ENCODE measurements around the gene OSR1. TPM values are rescaled to one million over a fixed set of nuclear protein-coding genes. Genes with fewer than 3 reads are reported as not detected.

Gene OSR1
- total and polyA plus RNA-seq, 9 of the 15 experiments (the other 6 are each of a cell fraction or from before 2014, with no cell fraction given) = not detected

GRCh38 chr2:19362094-19362754 is 3.8 kb upstream of the OSR1 start (continued):
- TF ChIP-seq ZSCAN29 (IDR thresholded peaks at IDR 0.05) (no peak), MTF1 (CRISPR knock-in tag; IDR thresholded peaks at IDR 0.05; ENCODE audit: borderline replicate concordance) (no peak)

DNA sequence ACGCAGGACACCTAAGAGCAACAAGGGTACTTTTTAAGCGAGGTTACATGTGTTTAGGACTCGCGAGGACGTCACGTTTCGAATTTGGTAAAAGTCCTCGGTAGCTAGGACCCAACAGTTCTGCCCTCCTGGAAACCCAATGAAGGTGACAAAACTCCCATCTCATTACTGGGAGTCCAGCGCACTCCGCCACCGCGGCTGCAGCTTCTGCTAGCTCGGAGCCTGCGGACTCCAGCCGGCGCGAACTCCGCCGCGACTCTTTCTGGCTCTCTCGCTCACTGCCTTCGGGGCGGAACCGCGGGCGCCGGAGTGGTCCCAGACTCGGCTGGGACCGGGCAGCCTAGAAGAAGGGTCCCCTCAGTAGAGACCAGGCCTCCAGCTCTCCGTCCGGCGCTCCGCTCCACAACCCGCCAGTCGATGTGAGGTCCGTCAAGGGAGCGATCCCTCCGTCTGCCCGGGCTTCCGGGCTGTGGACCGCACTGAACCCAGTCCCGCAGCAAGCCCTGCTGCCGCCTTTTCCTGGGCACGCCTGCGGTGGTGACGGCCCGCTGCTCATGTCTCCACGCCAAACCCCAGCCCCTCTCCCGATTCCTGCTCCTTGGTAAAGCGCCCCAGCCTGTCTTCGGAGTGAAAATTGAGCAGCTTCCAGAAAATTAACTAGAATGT is 3.0 kb upstream of the OSR1 start:
- Histone ChIP-seq H3K36me3 (ENCODE audit: control insufficient read depth, insufficient read depth, low read length) (no peaks in the 10 kb centered on the region), H3K4me2 (ENCODE audit: insufficient read depth, low read length) (no peak overlapping the region), H3K79me2 (ENCODE audit: control insufficient read depth, insufficient read depth, low read length) (no peaks in the 10 kb centered on the region), H3K4me3 (no peak overlapping the region), H3K27ac (ENCODE audit: extremely low read depth, low read depth, low read length) (no peak overlapping the region), H3K9ac (ENCODE audit: insufficient read depth in 1 of 2, low read depth in 2 of 2, low read length in 2 of 2) (no peak overlapping the region), H2AFZ (ENCODE audit: low read depth, low read length) (no peak overlapping the region), H3K9me1 (ENCODE audit: control insufficient read depth, insufficient read depth, low read length) (no peaks in the 10 kb centered on the region), H3K9me3 (replicated peaks; ENCODE audit: control insufficient read depth, insufficient read depth, low read depth, low read length) (no peaks in the 10 kb centered on the region), H4K20me1 (replicated peaks; ENCODE audit: control insufficient read depth, insufficient read depth, low read length) (no peaks in the 10 kb centered on the region), H3K27me3 (ENCODE audit: control insufficient read depth in 2 of 2, insufficient read depth in 2 of 2, low read length in 2 of 2) (peaks cover 37 to 57% of the 10 kb centered on the region in 2 experiments; a peak in 4 of 5 replicates), H3K4me1 (replicated peaks in 1 of 2; ENCODE audit: control insufficient read depth in 2 of 2, insufficient read depth in 2 of 2, low read length in 2 of 2) (peaks cover 0 to 12% of the 10 kb centered on the region in 2 experiments; a peak in 1 of 5 replicates)
- no peak for DNase-seq (ENCODE audit: extremely low read depth in 1 of 4, low spot score in 3 of 4)
- in situ Hi-C loops (cut with MboI) (loop anchor here (25.0 kb wide), 1 partner anchor 924 kb away; no protein-coding TSS in a partner anchor), intact Hi-C loops (cut with micrococcal nuclease) (loop anchor here (5.0 to 10.0 kb wide), 3 partner anchors 303 to 501 kb away; no protein-coding TSS in a partner anchor)
- CTCF ChIA-PET (ENCODE audit: low intra/inter-chr PET ratio) = interaction anchor here (2.4 kb wide), 1 partner anchor 841 kb away, joined by 18 read pairs; no protein-coding TSS in a partner anchor
- ATAC-seq = no peak
- POLR2A ChIA-PET = interaction anchor here (0.5 kb wide), 1 partner anchor 519 kb away, joined by 3 read pairs; no protein-coding TSS in a partner anchor
- WGBS (ENCODE audit: insufficient coverage, low coverage, missing lambda C conversion rate) = 31% methylated on average over 41 of the region's 51 CpGs
- no peak for FAIRE-seq
- BruUV-seq (replicated peaks) = no TSS peak
- no peak for TF ChIP-seq ZNF354B (CRISPR knock-in tag; IDR thresholded peaks at IDR 0.05)
- no peak for TF ChIP-seq ZFP30 (CRISPR knock-in tag; IDR thresholded peaks at IDR 0.05; ENCODE audit: borderline replicate concordance)
- TF ChIP-seq ZNF347 (CRISPR knock-in tag; IDR thresholded peaks at IDR 0.05; ENCODE audit: low read depth) = no peak
- no peak for TF ChIP-seq NFRKB (IDR thresholded peaks at IDR 0.05; ENCODE audit: low read depth)
- TF ChIP-seq, protein P1, sequence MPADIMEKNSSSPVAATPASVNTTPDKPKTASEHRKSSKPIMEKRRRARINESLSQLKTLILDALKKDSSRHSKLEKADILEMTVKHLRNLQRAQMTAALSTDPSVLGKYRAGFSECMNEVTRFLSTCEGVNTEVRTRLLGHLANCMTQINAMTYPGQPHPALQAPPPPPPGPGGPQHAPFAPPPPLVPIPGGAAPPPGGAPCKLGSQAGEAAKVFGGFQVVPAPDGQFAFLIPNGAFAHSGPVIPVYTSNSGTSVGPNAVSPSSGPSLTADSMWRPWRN (IDR thresholded peaks at IDR 0.05; ENCODE audit: low read depth) = no peak
- no peak for TF ChIP-seq EP300 (IDR thresholded peaks at IDR 0.05; ENCODE audit: low read length)
- TF ChIP-seq ARID4B (CRISPR knock-in tag; IDR thresholded peaks at IDR 0.05) = no peak
- TF ChIP-seq, protein P2, sequence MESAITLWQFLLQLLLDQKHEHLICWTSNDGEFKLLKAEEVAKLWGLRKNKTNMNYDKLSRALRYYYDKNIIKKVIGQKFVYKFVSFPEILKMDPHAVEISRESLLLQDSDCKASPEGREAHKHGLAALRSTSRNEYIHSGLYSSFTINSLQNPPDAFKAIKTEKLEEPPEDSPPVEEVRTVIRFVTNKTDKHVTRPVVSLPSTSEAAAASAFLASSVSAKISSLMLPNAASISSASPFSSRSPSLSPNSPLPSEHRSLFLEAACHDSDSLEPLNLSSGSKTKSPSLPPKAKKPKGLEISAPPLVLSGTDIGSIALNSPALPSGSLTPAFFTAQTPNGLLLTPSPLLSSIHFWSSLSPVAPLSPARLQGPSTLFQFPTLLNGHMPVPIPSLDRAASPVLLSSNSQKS (CRISPR knock-in tag; IDR thresholded peaks at IDR 0.05) = no peak
- TF ChIP-seq ATF7 (IDR thresholded peaks at IDR 0.05) = no peak
- TF ChIP-seq ARID3B (CRISPR knock-in tag; IDR thresholded peaks at IDR 0.05; ENCODE audit: borderline replicate concordance) = no peak
